Peyer's patch (tissue), 4 donors: ENCODE data around the gene CNTRL. TPM values are rescaled to one million over a fixed set of nuclear protein-coding genes. Genes with fewer than 3 reads are reported as not detected.
"Not testable (repeated sequence)": the region's sequence is repeated elsewhere in the genome, so short reads cannot be mapped to it uniquely, and the experiment has no call there.

Experiments used
- DNase-seq, 3 donors: peaks; one replicate each; pipeline ENCODE4 v3.0.0-alpha.2; 2017 to 2019
- H3K27ac ChIP-seq, 4 donors: fragments of 200-600 bp; sonication (generic); one replicate each; pipeline ENCODE4 v1.5.1; 2016 to 2019
- H3K27me3 ChIP-seq, 2 donors: fragments of 200-600 bp; sonication (generic); one replicate each; pipeline ENCODE4 v1.5.1; 2019
- H3K36me3 ChIP-seq, 3 donors: fragments of 200-600 bp; sonication (generic); one replicate each; pipeline ENCODE4 v1.5.1; 2016 to 2019
- H3K4me1 ChIP-seq, 4 donors: fragments of 200-600 bp; sonication (generic); one replicate each; pipeline ENCODE4 v1.5.1; 2016 to 2019
- H3K4me3 ChIP-seq, 4 donors: fragments of 200-600 bp; sonication (generic); 1 replicate in 3 of 4; 2 replicates in 1 of 4; pipeline ENCODE4 v1.5.1; 2016 to 2019; ENCODE audit warnings: mild to moderate bottlenecking in 1 of 4
- H3K9me3 ChIP-seq, 4 donors: fragments of 200-600 bp; sonication (generic); one replicate each; pipeline ENCODE4 v1.5.1; 2016 to 2019; ENCODE audit warnings: mild to moderate bottlenecking in 1 of 4
- CTCF ChIP-seq, 6 experiments: fragments of 450-650 bp in 4 of 6; fragments of 200-600 bp in 2 of 6; sonication (generic) in 1 of 6; IDR thresholded peaks; one replicate each; pipeline ENCODE4 v1.5.1; 2017 to 2019; ENCODE audit warnings: antibody characterized with exemption in 6 of 6, mild to moderate bottlenecking in 3 of 6, moderate library complexity in 1 of 6
- POLR2A ChIP-seq, 2 donors: fragments of 450-650 bp; IDR thresholded peaks; one replicate each; pipeline ENCODE4 v1.5.1; 2017; ENCODE audit warnings: antibody characterized with exemption in 2 of 2, mild to moderate bottlenecking in 2 of 2, moderate library complexity in 2 of 2
- total RNA-seq, 4 donors: library from RNA; depleted of rRNA; stranded (reverse); fragments of >200 nt; gene quantifications; one replicate each; pipeline ENCODE4 v1.1.0, GENCODE V29; 2016

Gene CNTRL
- total RNA-seq, 4 donors from 2014 or later, result 5.1 to 113 (median 13.7) TPM

GRCh38 chr9:121095057-121095456, 20.3 kb downstream of the CNTRL start:
- Histone ChIP-seq H3K27me3 (no peaks in the 10 kb centered on the region), H3K4me1 (no peaks in the 10 kb centered on the region), H3K36me3 (peaks cover 0 to 8% (median 0%) of the 10 kb centered on the region in 3 donors), H3K9me3 (no peaks in the 10 kb centered on the region), H3K4me3 (no peak overlapping the region), H3K27ac (no peak overlapping the region)
- no peak for DNase-seq
- TF ChIP-seq POLR2A (IDR thresholded peaks at IDR 0.05) (no peak), CTCF (IDR thresholded peaks at IDR 0.05) (no peak)

DNA sequence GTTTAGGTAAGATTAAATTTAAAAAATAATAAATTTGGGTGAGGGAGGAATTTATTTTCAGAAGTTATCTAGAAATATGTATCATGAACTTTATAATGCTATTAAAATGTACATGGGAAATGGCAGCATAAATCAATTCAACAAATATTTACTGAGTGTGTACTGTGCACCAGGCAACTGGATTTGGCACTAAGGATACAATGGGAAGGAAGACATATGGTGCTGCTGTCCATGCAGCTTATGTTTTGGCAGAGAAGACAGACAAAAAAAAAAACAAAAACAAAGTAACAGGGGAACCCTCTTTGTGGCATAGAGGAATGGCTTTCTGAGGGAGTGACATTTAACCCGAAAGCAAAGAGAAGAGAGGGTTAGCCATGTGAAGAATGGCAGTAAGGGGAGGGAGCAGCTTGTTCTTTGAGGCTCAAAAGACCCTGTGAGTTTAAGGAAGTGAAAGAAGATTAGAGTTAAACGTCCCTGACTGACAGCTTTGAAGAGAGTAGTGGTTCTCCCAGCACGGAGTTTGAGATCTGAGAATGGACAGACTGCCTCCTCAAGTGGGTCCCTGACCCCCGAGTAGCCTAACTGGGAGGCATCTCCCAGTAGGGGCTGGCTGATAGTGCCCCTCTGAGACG, 23.9 kb downstream of the CNTRL start:
- H3K27ac ChIP-seq, result no peak overlapping the region
- TF ChIP-seq CTCF (IDR thresholded peaks at IDR 0.05) (no peak), POLR2A (IDR thresholded peaks at IDR 0.05) (no peak)
- DNase-seq, result no peak
- no peak overlapping the region for H3K4me3 ChIP-seq
- no peaks in the 10 kb centered on the region for H3K9me3 ChIP-seq
- no peaks in the 10 kb centered on the region for H3K4me1 ChIP-seq
- no peaks in the 10 kb centered on the region for H3K27me3 ChIP-seq
- no peaks in the 10 kb centered on the region for H3K36me3 ChIP-seq

GRCh38 chr9:121104054-121104453, 29.3 kb downstream of the CNTRL start:
- not testable (repeated sequence) for H3K36me3 ChIP-seq, H3K4me1 ChIP-seq, DNase-seq, H3K9me3 ChIP-seq, H3K4me3 ChIP-seq, H3K27me3 ChIP-seq, H3K27ac ChIP-seq

DNA sequence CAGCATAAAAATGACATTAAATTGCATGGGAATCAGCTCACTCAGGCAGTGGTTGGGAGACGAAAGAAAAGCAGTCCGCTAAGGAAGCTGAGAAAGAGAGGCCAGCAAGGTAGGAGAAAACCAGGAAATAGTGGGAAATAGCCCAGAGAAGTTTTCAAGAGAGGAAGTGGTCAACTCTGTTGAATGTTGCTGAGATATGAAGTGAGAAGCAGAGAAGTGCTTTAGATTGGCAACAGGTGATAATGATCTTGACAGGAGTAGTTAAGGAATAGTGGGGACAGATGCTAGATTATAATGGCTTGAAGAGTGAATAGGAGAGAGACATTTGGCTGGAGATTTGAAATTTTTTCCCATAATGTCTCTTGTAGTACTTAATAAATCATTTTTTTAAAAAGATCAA, 30.8 kb downstream of the CNTRL start:
- Histone ChIP-seq H3K4me3 (no peak overlapping the region), H3K4me1 (no peaks in the 10 kb centered on the region), H3K9me3 (no peaks in the 10 kb centered on the region), H3K27me3 (no peaks in the 10 kb centered on the region), H3K27ac (no peak overlapping the region), H3K36me3 (no peaks in the 10 kb centered on the region)
- TF ChIP-seq CTCF (IDR thresholded peaks at IDR 0.05) (no peak), POLR2A (IDR thresholded peaks at IDR 0.05) (no peak)
- DNase-seq, result no peak

GRCh38 chr9:121107029-121107428, 32.3 kb downstream of the CNTRL start:
- no peaks in the 10 kb centered on the region for H3K9me3 ChIP-seq
- H3K27ac ChIP-seq, result no peak overlapping the region
- H3K27me3 ChIP-seq, result no peaks in the 10 kb centered on the region
- H3K4me3 ChIP-seq, result no peak overlapping the region
- DNase-seq, result no peak
- no peaks in the 10 kb centered on the region for H3K4me1 ChIP-seq
- peak in 1 of 6 experiments; percentile 12 for TF ChIP-seq CTCF (IDR thresholded peaks at IDR 0.05)
- TF ChIP-seq POLR2A (IDR thresholded peaks at IDR 0.05), result no peak
- H3K36me3 ChIP-seq, result no peaks in the 10 kb centered on the region

- H3K36me3 ChIP-seq, result no peaks in the 10 kb centered on the region
- no peak for TF ChIP-seq POLR2A (IDR thresholded peaks at IDR 0.05)
- TF ChIP-seq CTCF (IDR thresholded peaks at IDR 0.05), result no peak
- DNase-seq, result no peak
- no peak overlapping the region for H3K4me3 ChIP-seq
- H3K27me3 ChIP-seq, result no peaks in the 10 kb centered on the region
- H3K4me1 ChIP-seq, result no peaks in the 10 kb centered on the region
- H3K9me3 ChIP-seq, result no peaks in the 10 kb centered on the region
- H3K27ac ChIP-seq, result no peak overlapping the region
These were observed 33.1 kb downstream of the CNTRL start for GRCh38 chr9:121107881-121108280.
